ENCODE data around the gene WDR4. TPM values are rescaled to one million over a fixed set of nuclear protein-coding genes. Genes with fewer than 3 reads are reported as not detected.

Gene WDR4
- total and polyA plus RNA-seq, 2 of the 13 experiments (the other 11 are each of a cell fraction or from before 2014, with no cell fraction given), result 11.3 to 14.4 TPM

- no peak for TF ChIP-seq ATF2 (CRISPR knock-in tag; IDR thresholded peaks at IDR 0.05)
- no peak for TF ChIP-seq ETV5 (CRISPR knock-in tag; IDR thresholded peaks at IDR 0.05; ENCODE audit: borderline replicate concordance)
- TF ChIP-seq JUNB (CRISPR knock-in tag; IDR thresholded peaks at IDR 0.05; ENCODE audit: borderline replicate concordance), result no peak
- TF ChIP-seq CTCF (CRISPR knock-in tag; IDR thresholded peaks at IDR 0.05), result peak; percentile 25; the same call in 1 of the 2 replicates
- TF ChIP-seq GPBP1L1 (CRISPR knock-in tag; IDR thresholded peaks at IDR 0.05), result no peak
- TF ChIP-seq ZNF879 (CRISPR knock-in tag; IDR thresholded peaks at IDR 0.05), result no peak
- TF ChIP-seq ZUFSP (CRISPR knock-in tag; IDR thresholded peaks at IDR 0.05; ENCODE audit: borderline replicate concordance), result no peak
- 0 out of 4 replicates have a peak, but pooled peaks of 1 of the 2 experiments have one; percentile 20 for TF ChIP-seq NR2F1 (CRISPR knock-in tag; IDR thresholded peaks at IDR 0.05)
- TF ChIP-seq RBFOX2 (IDR thresholded peaks at IDR 0.05; ENCODE audit: low read depth, low read length), result no peak
- TF ChIP-seq CC2D1A (CRISPR knock-in tag; IDR thresholded peaks at IDR 0.05), result no peak
- TF ChIP-seq MAZ (IDR thresholded peaks at IDR 0.05; ENCODE audit: borderline replicate concordance, low read depth, low read length), result no peak
- no peak for TF ChIP-seq MAZ (CRISPR knock-in tag; IDR thresholded peaks at IDR 0.05; ENCODE audit: low read depth)
- TF ChIP-seq, protein P1, sequence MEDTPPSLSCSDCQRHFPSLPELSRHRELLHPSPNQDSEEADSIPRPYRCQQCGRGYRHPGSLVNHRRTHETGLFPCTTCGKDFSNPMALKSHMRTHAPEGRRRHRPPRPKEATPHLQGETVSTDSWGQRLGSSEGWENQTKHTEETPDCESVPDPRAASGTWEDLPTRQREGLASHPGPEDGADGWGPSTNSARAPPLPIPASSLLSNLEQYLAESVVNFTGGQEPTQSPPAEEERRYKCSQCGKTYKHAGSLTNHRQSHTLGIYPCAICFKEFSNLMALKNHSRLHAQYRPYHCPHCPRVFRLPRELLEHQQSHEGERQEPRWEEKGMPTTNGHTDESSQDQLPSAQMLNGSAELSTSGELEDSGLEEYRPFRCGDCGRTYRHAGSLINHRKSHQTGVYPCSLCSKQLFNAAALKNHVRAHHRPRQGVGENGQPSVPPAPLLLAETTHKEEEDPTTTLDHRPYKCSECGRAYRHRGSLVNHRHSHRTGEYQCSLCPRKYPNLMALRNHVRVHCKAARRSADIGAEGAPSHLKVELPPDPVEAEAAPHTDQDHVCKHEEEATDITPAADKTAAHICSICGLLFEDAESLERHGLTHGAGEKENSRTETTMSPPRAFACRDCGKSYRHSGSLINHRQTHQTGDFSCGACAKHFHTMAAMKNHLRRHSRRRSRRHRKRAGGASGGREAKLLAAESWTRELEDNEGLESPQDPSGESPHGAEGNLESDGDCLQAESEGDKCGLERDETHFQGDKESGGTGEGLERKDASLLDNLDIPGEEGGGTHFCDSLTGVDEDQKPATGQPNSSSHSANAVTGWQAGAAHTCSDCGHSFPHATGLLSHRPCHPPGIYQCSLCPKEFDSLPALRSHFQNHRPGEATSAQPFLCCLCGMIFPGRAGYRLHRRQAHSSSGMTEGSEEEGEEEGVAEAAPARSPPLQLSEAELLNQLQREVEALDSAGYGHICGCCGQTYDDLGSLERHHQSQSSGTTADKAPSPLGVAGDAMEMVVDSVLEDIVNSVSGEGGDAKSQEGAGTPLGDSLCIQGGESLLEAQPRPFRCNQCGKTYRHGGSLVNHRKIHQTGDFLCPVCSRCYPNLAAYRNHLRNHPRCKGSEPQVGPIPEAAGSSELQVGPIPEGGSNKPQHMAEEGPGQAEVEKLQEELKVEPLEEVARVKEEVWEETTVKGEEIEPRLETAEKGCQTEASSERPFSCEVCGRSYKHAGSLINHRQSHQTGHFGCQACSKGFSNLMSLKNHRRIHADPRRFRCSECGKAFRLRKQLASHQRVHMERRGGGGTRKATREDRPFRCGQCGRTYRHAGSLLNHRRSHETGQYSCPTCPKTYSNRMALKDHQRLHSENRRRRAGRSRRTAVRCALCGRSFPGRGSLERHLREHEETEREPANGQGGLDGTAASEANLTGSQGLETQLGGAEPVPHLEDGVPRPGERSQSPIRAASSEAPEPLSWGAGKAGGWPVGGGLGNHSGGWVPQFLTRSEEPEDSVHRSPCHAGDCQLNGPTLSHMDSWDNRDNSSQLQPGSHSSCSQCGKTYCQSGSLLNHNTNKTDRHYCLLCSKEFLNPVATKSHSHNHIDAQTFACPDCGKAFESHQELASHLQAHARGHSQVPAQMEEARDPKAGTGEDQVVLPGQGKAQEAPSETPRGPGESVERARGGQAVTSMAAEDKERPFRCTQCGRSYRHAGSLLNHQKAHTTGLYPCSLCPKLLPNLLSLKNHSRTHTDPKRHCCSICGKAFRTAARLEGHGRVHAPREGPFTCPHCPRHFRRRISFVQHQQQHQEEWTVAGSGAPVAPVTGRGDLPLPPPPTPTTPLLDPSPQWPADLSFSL (CRISPR knock-in tag; IDR thresholded peaks at IDR 0.05), result no peak
- no peak for TF ChIP-seq ATAD3A (CRISPR knock-in tag; IDR thresholded peaks at IDR 0.05)
- no peak for TF ChIP-seq ZNF816 (CRISPR knock-in tag; IDR thresholded peaks at IDR 0.05; ENCODE audit: borderline replicate concordance)
Measured at GRCh38 chr21:42837421-42838211, 41.7 kb downstream of the WDR4 start (continued).

Measured in HepG2 (cell line).